Esophagus squamous epithelium (tissue), 4 donors: ENCODE measurements around the gene GP2.

Source experiments
- POLR2A ChIP-seq, 4 donors: fragments of 450-650 bp; IDR thresholded peaks; one replicate each; pipeline ENCODE4 v1.6.1; 2017; ENCODE audit warnings: antibody characterized with exemption in 4 of 4, mild to moderate bottlenecking in 4 of 4, moderate library complexity in 3 of 4
- TF ChIP-seq, protein P1 (sequence below), 6 experiments: fragments of 450-650 bp in 4 of 6; fragments of 200-600 bp in 2 of 6; sonication (generic) in 2 of 6; IDR thresholded peaks; one replicate each; pipeline ENCODE4 v1.5.1; 2016 to 2019; ENCODE audit warnings: antibody characterized with exemption in 6 of 6, mild to moderate bottlenecking in 4 of 6, moderate library complexity in 4 of 6

DNA sequence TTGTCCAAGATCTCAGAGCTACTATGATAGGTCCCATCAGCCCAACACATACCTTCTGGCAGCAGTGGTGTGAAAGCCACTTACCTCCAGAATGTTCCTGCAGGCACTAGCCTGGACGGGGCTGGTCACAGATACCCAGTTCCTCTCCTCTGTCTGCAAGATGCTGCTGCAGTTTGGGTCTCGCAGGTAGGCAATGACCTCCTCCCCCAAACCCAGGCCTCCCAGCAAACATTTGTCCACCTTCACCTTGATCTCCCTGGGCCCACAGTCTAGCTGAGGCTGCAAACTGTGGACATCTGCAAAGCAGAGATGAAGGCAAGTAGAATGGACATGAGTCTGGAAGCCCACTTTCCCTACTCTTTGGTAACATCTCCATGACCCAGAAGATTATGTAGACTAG lies 7.1 kb downstream of the GP2 start:
- no peak for TF ChIP-seq POLR2A (IDR thresholded peaks at IDR 0.05)
- TF ChIP-seq, protein P1, sequence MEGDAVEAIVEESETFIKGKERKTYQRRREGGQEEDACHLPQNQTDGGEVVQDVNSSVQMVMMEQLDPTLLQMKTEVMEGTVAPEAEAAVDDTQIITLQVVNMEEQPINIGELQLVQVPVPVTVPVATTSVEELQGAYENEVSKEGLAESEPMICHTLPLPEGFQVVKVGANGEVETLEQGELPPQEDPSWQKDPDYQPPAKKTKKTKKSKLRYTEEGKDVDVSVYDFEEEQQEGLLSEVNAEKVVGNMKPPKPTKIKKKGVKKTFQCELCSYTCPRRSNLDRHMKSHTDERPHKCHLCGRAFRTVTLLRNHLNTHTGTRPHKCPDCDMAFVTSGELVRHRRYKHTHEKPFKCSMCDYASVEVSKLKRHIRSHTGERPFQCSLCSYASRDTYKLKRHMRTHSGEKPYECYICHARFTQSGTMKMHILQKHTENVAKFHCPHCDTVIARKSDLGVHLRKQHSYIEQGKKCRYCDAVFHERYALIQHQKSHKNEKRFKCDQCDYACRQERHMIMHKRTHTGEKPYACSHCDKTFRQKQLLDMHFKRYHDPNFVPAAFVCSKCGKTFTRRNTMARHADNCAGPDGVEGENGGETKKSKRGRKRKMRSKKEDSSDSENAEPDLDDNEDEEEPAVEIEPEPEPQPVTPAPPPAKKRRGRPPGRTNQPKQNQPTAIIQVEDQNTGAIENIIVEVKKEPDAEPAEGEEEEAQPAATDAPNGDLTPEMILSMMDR (IDR thresholded peaks at IDR 0.05), result no peak
